GM12891 (cell line): ENCODE results near the gene PROSER2.

ENCODE experiments used
- DNase-seq: peaks from one replicate; pipeline ENCODE4 v3.0.0; 2011; ENCODE audit warnings: low spot score; ENCODE audit not compliant: insufficient read length
- FAIRE-seq: peaks from 2 replicates; lab custom pipeline; 2011; peaks lifted over from hg19 to GRCh38; lab: Jason Lieb, UNC
- PAX5 ChIP-seq: IDR thresholded peaks from 2 replicates; pipeline ENCODE4 v1.6.1; 2011; ENCODE audit warnings: low read length, moderate library complexity, mild to moderate bottlenecking; ENCODE audit not compliant: insufficient read depth, severe bottlenecking
- POLR2A ChIP-seq: IDR thresholded peaks from 2 replicates; pipeline ENCODE4 v1.6.1; 2011; ENCODE audit warnings: low read depth, low read length, control low read depth
- POLR2AphosphoS5 ChIP-seq: IDR thresholded peaks from 2 replicates; pipeline ENCODE4 v1.6.1; 2011; ENCODE audit warnings: low read depth, low read length, control low read depth
- POU2F2 ChIP-seq: IDR thresholded peaks from 2 replicates; pipeline ENCODE4 v1.6.1; 2011; ENCODE audit warnings: low read depth, mild to moderate bottlenecking, control low read depth, low read length, moderate library complexity
- SPI1 ChIP-seq: IDR thresholded peaks from 2 replicates; pipeline ENCODE4 v1.6.1; 2011; ENCODE audit warnings: low read depth, low read length, control low read depth
- TAF1 ChIP-seq: IDR thresholded peaks from 2 replicates; pipeline ENCODE4 v1.6.1; 2011; ENCODE audit warnings: low read depth, low read length, control low read depth

Gene PROSER2

DNA sequence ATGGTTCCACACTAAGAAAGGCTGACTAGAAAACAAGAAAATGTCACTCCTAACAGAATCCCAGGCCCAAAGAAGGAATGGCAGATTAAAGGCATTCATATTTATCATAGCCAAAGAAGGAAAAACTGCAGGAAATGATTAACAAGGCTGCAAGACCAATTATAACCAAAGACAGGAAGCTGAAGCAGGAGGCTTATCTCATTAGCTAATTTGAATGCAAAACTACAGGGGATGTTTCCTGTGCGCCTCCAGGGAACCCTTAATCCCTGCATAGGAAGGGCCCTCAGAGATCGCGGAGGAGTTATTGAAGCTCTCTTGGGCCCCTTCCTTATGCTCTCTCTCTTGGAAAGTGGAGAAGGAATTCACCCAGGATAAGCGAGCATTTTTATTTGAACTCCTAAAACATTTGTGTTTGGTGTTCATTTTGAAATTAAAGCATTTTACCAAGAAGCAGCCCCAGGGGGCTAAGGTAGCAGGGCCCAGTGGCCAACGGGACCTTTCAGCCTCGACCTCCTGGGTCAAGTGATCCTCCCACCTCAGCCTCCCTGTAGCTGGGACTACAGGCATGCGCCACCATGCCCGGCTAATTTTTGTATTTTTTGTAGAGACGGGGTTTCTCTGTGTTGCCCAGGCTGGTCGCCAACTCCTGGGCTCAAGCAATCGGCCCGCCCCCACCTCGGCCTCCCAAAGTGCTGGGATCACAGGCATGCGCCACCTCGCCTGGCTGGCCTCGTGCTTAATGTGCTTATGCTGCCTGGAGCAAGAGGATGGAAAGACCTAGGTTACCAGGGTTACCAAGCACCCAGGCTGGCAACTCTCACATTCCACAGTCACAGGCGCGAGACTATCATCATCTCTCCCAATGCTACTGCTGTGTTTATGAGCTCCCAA is 24.1 kb upstream of the PROSER2 start:
- no peak for DNase-seq
- TF ChIP-seq POU2F2 (no peak), TAF1 (no peak), POLR2AphosphoS5 (no peak), POLR2A (no peak), SPI1 (no peak), PAX5 (no peak)
- no peak for FAIRE-seq

DNA sequence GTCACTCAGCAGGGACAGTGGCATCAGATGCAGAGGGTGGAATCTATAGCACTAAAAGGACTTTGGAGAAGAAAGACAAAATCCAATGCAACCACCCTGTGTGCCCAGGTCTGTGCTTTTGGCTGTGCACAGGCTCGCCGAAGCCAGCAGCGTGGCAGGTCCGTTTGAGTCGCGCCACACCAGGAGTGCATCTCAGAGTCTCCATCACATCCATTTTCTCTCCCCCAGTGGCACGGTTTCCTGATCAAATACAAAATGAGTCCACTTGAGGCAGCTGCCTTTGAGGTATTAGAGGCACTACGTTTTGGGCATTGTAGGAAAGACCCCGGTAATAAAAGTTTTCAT is 23.4 kb upstream of the PROSER2 start:
- FAIRE-seq (no peak), DNase-seq (no peak)
- TF ChIP-seq POU2F2: no peak
- TF ChIP-seq POLR2A: no peak
- no peak for TF ChIP-seq PAX5
- TF ChIP-seq TAF1: no peak
- TF ChIP-seq SPI1: no peak
- no peak for TF ChIP-seq POLR2AphosphoS5

DNA sequence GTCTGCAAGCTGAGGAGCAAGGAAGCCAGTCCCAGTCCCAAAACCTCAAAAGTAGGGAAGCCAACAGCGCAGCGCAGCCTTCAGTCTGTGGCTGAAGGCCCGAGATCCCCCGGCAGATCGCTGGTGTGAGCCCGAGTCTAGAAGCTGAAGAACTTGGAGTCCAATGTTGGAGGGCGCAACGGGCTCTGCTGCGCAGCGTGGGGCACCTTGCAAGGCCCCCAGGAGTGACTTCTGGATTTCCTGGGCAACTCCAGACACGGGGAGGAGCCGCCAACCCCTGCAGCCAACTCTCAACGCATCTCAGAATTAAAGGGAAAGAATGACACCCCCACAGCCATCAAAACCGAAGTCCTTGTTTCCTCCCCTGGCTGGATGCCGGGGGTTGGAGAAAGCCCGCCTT is 18.8 kb upstream of the PROSER2 start:
- DNase-seq: no peak
- TF ChIP-seq POU2F2: no peak
- TF ChIP-seq POLR2AphosphoS5: no peak
- no peak for TF ChIP-seq PAX5
- TF ChIP-seq POLR2A: no peak
- no peak for TF ChIP-seq TAF1
- TF ChIP-seq SPI1: no peak
- FAIRE-seq: no peak

DNA sequence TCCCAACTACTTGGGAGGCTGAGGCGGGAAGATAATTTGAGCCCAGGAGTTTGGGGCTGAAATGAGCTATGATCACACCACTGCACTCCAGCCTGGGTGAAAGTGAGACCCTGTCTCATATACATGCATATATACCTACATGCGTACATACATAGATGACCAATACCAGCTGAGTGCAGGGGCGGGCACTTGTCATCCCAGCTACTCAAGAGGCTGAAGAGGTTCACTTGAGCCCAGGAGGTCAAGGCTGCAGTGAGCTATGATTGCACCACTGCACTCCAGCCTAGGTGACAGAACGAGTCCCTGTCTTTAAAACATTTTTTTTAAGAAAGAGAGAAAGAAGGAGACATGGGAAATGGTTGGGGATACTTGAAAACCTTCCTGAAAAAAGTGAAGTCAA is 17.4 kb upstream of the PROSER2 start:
- DNase-seq: no peak
- no peak for TF ChIP-seq POLR2A
- no peak for TF ChIP-seq POLR2AphosphoS5
- no peak for TF ChIP-seq PAX5
- no peak for FAIRE-seq

DNA sequence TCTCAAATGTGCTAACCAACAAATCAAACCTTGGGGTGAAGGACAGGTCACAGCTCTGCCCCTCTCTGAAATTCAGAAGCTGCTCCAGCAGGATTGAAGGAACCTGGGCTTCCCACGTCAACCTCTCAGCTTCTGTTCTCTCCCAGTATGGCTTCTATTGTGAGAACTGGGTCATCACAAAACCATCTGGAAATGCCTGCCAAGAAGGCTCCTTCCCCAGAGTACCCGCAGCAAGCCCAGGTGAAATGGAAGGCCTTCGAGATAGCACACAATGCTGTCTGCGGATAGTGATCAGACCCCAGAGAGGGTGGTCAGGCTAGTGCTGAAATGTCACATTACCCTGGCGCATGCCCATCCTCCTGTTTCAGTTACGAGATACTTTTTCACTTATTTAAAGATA is 16.4 kb upstream of the PROSER2 start:
- DNase-seq (no peak), FAIRE-seq (no peak)
- no peak for TF ChIP-seq POLR2AphosphoS5
- no peak for TF ChIP-seq POLR2A
- no peak for TF ChIP-seq SPI1
- TF ChIP-seq TAF1: no peak
- no peak for TF ChIP-seq PAX5
- TF ChIP-seq POU2F2: no peak

DNA sequence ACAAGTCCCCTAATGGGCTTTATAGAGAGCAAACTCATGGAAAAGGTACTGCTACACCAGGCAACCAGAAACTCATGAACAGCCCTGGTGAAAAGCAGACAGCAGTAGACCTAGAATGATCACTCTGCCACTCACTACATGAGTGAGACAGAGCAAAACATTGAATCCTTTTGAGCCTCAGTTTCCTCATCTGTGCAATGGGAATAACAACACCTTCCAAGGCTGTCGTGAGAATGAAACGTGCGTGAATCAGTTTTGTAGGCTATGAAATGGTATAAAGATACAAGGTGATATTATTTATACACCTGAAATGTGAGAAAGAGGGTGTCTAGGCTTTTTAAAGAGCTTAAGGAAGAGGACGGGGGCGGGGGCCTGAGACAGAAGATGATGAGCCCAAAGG is 14.3 kb upstream of the PROSER2 start:
- DNase-seq: no peak
- FAIRE-seq: no peak
- TF ChIP-seq PAX5: no peak
- TF ChIP-seq POLR2AphosphoS5: no peak
- no peak for TF ChIP-seq SPI1
- no peak for TF ChIP-seq POLR2A
- no peak for TF ChIP-seq POU2F2
- no peak for TF ChIP-seq TAF1

DNA sequence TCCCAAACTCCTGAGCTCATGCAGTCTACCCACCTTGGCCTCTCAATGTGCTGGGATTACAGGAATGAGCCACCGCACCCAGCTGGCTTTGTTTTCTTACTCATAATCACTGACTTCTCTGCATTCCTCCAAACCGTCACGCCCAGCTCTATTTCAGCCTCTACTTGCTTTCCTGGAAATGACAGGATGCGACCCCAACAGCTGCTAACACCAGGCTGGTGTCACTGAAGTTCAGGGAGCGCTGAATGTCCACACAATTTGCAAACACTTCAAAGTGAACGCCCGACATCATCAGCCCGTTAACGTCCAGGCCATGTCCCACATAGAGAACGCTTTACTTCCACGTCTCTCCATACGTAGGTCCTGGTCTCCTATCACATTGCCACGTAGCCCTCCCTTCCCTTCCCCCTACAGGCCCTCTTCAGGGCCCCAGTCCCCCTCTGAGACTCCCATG is 12.8 kb upstream of the PROSER2 start:
- DNase-seq: no peak
- TF ChIP-seq PAX5 (no peak), POLR2A (no peak), TAF1 (no peak), POLR2AphosphoS5 (no peak), POU2F2 (no peak), SPI1 (no peak)
- no peak for FAIRE-seq

DNA sequence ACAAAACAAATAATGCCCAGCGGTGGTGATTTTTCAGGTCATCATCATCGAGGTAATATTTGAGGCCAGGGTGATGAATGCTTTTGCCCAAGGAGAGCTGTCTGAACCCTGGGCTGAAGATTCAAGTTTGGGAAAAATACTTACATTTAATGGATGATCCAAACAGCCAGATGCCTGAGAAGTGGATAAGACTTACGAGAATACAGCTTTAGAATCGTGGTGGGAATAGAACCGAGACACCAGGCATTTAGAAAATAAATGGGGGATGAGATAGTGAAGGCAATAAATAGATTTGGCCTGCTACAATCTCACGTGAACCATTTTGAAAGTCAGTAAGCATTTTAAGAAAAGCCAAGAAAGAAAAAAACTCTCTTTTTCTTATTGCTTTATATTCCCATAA is 12.2 kb upstream of the PROSER2 start:
- DNase-seq: no peak
- TF ChIP-seq POLR2AphosphoS5 (no peak), POU2F2 (no peak), PAX5 (no peak), POLR2A (no peak), TAF1 (no peak)
- FAIRE-seq: no peak

DNA sequence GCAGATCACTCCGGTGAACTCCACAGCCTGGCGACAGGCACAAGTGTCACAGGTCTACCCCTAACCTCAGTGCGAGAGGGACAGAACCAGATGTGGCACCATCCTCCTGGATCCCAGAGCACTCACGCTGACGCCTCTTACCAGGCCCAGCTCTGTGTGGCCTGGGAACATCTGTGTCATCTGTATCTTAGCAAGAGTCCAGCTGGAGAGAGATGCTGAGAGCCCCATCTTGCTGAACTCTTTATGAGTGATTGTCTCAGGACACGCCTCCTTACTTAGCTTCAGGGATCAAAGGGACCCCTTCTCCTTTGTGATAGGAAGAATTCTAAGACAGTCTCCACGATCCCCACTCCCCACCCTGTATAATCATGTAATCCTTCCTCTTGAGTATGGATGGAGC is 10.0 kb upstream of the PROSER2 start:
- no peak for TF ChIP-seq POLR2AphosphoS5
- no peak for TF ChIP-seq PAX5
- no peak for TF ChIP-seq SPI1
- no peak for TF ChIP-seq POLR2A
- no peak for TF ChIP-seq POU2F2
- no peak for TF ChIP-seq TAF1
- FAIRE-seq (no peak), DNase-seq (no peak)

DNA sequence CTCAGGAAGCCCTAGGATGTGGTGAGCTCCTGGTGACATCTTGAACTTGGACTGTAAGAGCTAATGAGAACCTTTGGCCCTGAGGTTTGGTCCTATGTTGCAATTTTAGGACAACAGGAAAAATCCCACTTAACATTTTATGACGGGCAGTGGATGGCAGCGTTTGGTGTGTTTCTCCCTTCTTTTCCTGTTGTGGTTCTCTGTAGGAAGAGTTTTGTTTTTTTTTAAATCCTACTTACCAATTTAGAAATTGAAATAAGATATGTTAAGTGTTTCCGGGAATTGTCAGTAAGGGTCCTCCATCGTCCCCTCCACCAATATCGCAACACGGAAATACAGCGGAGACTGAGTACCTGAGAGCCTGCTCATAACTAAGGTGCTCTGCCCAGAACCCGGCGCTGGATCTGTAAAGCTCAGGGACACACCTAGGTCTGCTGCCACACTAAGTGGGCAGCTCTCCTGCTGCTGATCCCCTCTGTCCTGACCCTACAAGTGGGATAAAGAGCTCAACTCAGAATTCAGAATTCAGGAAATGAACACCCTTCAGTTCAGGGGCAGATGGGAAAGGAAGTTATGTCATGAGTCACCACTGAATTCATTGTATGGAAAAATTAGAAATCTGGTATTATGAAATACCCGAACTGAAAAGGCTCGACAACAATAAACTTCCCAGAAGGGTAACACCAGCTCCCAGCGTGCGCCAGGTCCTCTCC is 9.1 kb upstream of the PROSER2 start:
- DNase-seq: no peak
- TF ChIP-seq POLR2AphosphoS5 (no peak), SPI1 (no peak), TAF1 (no peak), POU2F2 (no peak), POLR2A (no peak), PAX5 (no peak)
- FAIRE-seq: no peak
